MM.1S (cell line): ENCODE results near the gene CFAP70.
"Not testable (repeated sequence)": the region's sequence is repeated elsewhere in the genome, so short reads cannot be mapped to it uniquely, and the experiment has no call there.

Experiments used
- DNase-seq: peaks from one replicate; pipeline ENCODE4 v3.0.0-alpha.2; 2015
- H2AFZ ChIP-seq: fragments of 300-600 bp; sonication (generic); 2 replicates; pipeline ENCODE4 v1.6.0; 2016; ENCODE audit warnings: antibody characterized with exemption, low read length
- H3F3A ChIP-seq: fragments of 300-600 bp; sonication (generic); 2 replicates; pipeline ENCODE4 v1.6.1; 2016; ENCODE audit warnings: mild to moderate bottlenecking, antibody characterized with exemption, low read length, moderate library complexity, mixed read lengths; ENCODE audit not compliant: insufficient read depth
- H3K27ac ChIP-seq: fragments of 300-600 bp; sonication (generic); 2 replicates; pipeline ENCODE4 v1.5.1; 2016; ENCODE audit warnings: mild to moderate bottlenecking, low read length
- H3K27me3 ChIP-seq: fragments of 300-600 bp; sonication (generic); replicated peaks from 2 replicates; pipeline ENCODE4 v1.6.0; 2016; ENCODE audit warnings: low read length; ENCODE audit not compliant: insufficient read depth
- H3K36me3 ChIP-seq: fragments of 300-600 bp; sonication (generic); replicated peaks from 2 replicates; pipeline ENCODE4 v1.6.1; 2016; ENCODE audit warnings: mild to moderate bottlenecking, low read length, mixed read lengths; ENCODE audit not compliant: insufficient read depth
- H3K4me1 ChIP-seq: fragments of 300-600 bp; sonication (generic); 2 replicates; pipeline ENCODE4 v1.6.1; 2016; ENCODE audit warnings: low read length, mixed read lengths
- H3K4me2 ChIP-seq: fragments of 300-600 bp; sonication (generic); 2 replicates; pipeline ENCODE4 v1.6.0; 2016; ENCODE audit warnings: low read depth, low read length
- H3K4me3 ChIP-seq: fragments of 300-600 bp; sonication (generic); 2 replicates; pipeline ENCODE4 v1.5.1; 2016; ENCODE audit warnings: low read length, mixed read lengths
- H3K79me2 ChIP-seq: fragments of 300-600 bp; sonication (generic); 2 replicates; pipeline ENCODE4 v1.6.1; 2016; ENCODE audit warnings: mixed run types, low read length, mixed read lengths
- H3K9ac ChIP-seq: fragments of 300-600 bp; sonication (generic); 2 replicates; pipeline ENCODE4 v1.6.1; 2016; ENCODE audit warnings: low read length, mixed read lengths
- H3K9me2 ChIP-seq: fragments of 300-600 bp; sonication (generic); replicated peaks from 2 replicates; pipeline ENCODE4 v1.6.1; 2016; ENCODE audit warnings: mild to moderate bottlenecking, low read length, mixed read lengths; ENCODE audit not compliant: insufficient read depth
- H3K9me3 ChIP-seq: fragments of 300-600 bp; sonication (generic); replicated peaks from 2 replicates; pipeline ENCODE4 v1.6.1; 2016; ENCODE audit warnings: mild to moderate bottlenecking, low read length, mixed read lengths; ENCODE audit not compliant: insufficient read depth
- H4K20me1 ChIP-seq: fragments of 300-600 bp; sonication (generic); 2 replicates; pipeline ENCODE4 v1.6.1; 2016; ENCODE audit warnings: mild to moderate bottlenecking, low read length, moderate library complexity, mixed read lengths; ENCODE audit not compliant: insufficient read depth
- CTCF ChIP-seq: fragments of 300-600 bp; sonication (generic); IDR thresholded peaks from 2 replicates; pipeline ENCODE4 v1.5.1; 2016; ENCODE audit warnings: antibody characterized with exemption, low read length, mixed read lengths
- EZH2 ChIP-seq: fragments of 300-600 bp; sonication (generic); optimal IDR thresholded peaks from 2 replicates; pipeline ENCODE3; 2017; ENCODE audit warnings: low read depth, mild to moderate bottlenecking, antibody characterized with exemption, low read length, mixed read lengths
- EZH2phosphoT487 ChIP-seq: fragments of 300-600 bp; sonication (generic); IDR thresholded peaks from 2 replicates; pipeline ENCODE4 v1.6.1; 2018; ENCODE audit warnings: antibody characterized with exemption, low read length

CFAP70 gene

GRCh38 chr10:73401636-73402035, 43.0 kb upstream of the CFAP70 start:
- no peaks in the 10 kb centered on the region for H3F3A ChIP-seq
- H3K9ac ChIP-seq, result no peak overlapping the region
- no peak for TF ChIP-seq CTCF
- TF ChIP-seq EZH2, result no peak
- no peak for TF ChIP-seq EZH2phosphoT487
- no peaks in the 10 kb centered on the region for H3K9me3 ChIP-seq
- no peaks in the 10 kb centered on the region for H3K27me3 ChIP-seq
- no peak overlapping the region for H3K4me3 ChIP-seq
- H3K4me2 ChIP-seq, result no peak overlapping the region
- no peak for DNase-seq
- peaks cover 83% of the 10 kb centered on the region for H3K79me2 ChIP-seq
- H3K27ac ChIP-seq, result no peak overlapping the region
- no peaks in the 10 kb centered on the region; the same call in none of the 2 replicates for H4K20me1 ChIP-seq
- H2AFZ ChIP-seq, result no peak overlapping the region
- no peaks in the 10 kb centered on the region for H3K9me2 ChIP-seq
- no peaks in the 10 kb centered on the region; the same call in 1 of the 2 replicates for H3K36me3 ChIP-seq
- H3K4me1 ChIP-seq, result no peaks in the 10 kb centered on the region

- Histone ChIP-seq H3F3A (no peaks in the 10 kb centered on the region), H3K27ac (no peak overlapping the region), H3K9ac (no peak overlapping the region), H3K27me3 (no peaks in the 10 kb centered on the region), H3K4me2 (no peak overlapping the region), H3K9me3 (no peaks in the 10 kb centered on the region), H3K79me2 (peaks cover 66% of the 10 kb centered on the region), H3K4me1 (no peaks in the 10 kb centered on the region), H2AFZ (no peak overlapping the region), H3K36me3 (peaks cover 4% of the 10 kb centered on the region; the same call in 1 of the 2 replicates), H3K9me2 (no peaks in the 10 kb centered on the region), H4K20me1 (no peaks in the 10 kb centered on the region; the same call in none of the 2 replicates), H3K4me3 (no peak overlapping the region)
- DNase-seq, result no peak
- no peak for TF ChIP-seq CTCF
- TF ChIP-seq EZH2phosphoT487, result no peak
- TF ChIP-seq EZH2, result no peak
These were observed 40.4 kb upstream of the CFAP70 start for GRCh38 chr10:73399063-73399462.

- Histone ChIP-seq H3K36me3 (peaks cover 4% of the 10 kb centered on the region; the same call in 1 of the 2 replicates), H4K20me1 (no peaks in the 10 kb centered on the region)
These were observed 39.4 kb upstream of the CFAP70 start for GRCh38 chr10:73398024-73398423.

DNA sequence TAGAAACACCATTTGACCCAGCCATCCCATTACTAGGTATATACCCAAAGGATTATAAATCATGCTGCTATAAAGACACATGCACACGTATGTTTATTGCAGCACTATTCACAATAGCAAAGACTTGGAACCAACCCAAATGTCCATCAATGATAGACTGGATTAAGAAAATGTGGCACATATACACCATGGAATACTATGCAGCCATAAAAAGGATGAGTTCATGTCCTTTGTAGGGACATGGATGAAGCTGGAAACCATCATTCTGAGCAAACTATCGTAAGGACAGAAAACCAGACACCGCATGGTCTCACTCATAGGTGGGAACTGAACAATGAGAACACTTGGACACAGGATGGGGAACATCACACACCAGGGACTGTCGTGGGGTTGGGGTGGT, 35.7 kb upstream of the CFAP70 start:
- not testable (repeated sequence) for H3K27ac ChIP-seq, H4K20me1 ChIP-seq, H3K4me2 ChIP-seq, H3F3A ChIP-seq, H3K36me3 ChIP-seq, H3K4me3 ChIP-seq, H2AFZ ChIP-seq, DNase-seq, H3K9ac ChIP-seq, H3K9me3 ChIP-seq, H3K4me1 ChIP-seq, H3K9me2 ChIP-seq, H3K27me3 ChIP-seq
- peaks cover 32% of the 10 kb centered on the region for H3K79me2 ChIP-seq

More at GRCh38 chr10:73398024-73398423, 39.4 kb upstream of the CFAP70 start:
- Histone ChIP-seq H2AFZ (no peak overlapping the region), H3K9me2 (no peaks in the 10 kb centered on the region), H3K4me1 (no peaks in the 10 kb centered on the region), H3F3A (no peaks in the 10 kb centered on the region), H3K79me2 (peaks cover 56% of the 10 kb centered on the region), H3K27me3 (no peaks in the 10 kb centered on the region), H3K4me2 (no peak overlapping the region), H3K9ac (no peak overlapping the region), H3K9me3 (no peaks in the 10 kb centered on the region), H3K4me3 (no peak overlapping the region), H3K27ac (no peak overlapping the region)
- no peak for DNase-seq
- no peak for TF ChIP-seq EZH2phosphoT487
- no peak; the same call in 1 of the 2 replicates for TF ChIP-seq CTCF
- no peak for TF ChIP-seq EZH2
